Stimulated activated CD8-positive, alpha-beta memory T cell treated with anti-CD3 and anti-CD28 coated beads, Interleukin-4, amount 100 ng/mL, for 48 hours (primary cell): ENCODE measurements around the gene PECR.

ENCODE experiments used
- DNase-seq: peaks from one replicate; pipeline ENCODE4 v3.0.0-alpha.2; 2020

PECR gene

DNA sequence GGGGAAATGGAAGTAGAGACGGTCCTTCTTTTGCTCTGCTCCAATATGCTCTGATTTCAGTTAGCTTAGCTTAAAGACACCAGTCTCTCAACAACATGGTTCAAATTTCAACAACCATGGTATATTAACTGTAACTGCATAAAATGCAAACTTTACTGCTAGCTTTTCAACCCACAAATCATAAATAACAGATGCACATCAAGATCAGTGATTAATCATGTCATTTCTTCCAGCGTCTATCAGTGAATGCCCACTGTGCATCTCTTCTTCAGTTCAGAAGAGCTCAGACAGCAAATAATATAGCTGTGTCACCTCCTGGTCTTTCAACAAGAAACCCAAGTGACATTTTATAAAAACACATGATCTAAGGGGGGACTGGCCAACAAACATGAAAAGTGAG, 12.6 kb downstream of the PECR start:
- no peak for DNase-seq

DNA sequence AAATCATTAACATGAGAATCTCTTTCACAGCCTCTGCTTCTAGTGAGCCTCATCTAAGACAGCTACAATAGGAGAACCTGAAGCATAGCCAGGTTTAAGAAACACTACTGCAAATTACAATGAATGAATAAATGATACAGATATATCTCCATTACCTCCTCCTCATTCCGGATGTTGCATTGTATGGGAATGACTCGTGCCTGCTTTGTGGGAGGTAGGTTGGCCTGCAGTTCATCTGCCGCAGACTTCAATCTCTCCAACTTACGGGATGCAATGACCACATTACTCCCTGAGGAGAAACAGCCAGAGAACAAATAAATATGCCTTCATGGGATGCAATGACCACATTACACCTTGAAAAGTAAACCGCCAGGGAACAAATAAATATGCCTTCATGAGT, 15.4 kb downstream of the PECR start:
- DNase-seq, result no peak

DNA sequence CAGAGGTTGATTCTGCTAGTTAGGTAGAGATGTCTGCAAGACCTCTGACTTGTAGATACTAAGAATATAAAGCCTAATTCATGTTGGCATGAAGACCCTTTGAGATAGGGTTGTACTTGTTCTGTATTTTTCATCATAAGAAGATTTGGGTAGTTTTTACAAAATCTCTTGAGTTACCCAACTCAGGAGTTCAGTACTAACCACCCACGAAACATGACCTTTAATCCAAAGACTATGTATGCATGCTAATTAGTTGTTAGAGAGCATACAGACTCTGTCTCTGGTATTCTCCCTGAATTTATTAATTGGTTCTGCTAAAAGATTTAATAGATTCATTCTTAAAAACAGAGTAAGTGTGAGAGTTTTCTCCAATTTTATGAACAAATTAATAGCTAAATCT, 16.9 kb downstream of the PECR start:
- no peak for DNase-seq

DNA sequence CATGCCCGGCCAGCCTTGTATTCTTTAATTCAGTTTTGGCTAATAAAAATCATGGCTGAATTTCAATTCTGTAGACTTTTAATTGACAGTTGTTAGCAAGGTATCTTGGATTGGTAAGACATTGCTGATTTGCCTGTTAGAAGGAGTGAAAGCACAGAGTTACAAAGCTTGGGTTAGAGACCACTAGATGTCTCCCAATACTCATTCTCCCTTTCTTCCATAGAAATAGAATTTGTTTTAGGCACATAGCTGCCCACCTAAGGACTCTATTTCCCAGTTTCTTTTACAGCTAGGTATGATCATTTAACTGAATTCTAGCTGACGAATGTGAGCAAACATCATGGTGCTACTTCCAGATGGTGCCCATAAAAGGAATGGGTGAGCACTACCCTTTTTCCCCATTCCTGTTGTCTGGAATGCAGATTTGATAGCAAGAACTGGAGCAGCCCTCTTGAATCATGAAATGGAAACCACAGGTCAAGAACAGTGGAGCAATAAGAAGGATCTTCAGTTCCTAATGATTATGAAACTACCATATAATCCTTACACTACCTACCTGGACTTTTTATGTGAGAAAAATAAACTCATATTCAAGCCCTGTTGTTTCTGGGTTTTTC, 17.5 kb downstream of the PECR start:
- no peak for DNase-seq

DNA sequence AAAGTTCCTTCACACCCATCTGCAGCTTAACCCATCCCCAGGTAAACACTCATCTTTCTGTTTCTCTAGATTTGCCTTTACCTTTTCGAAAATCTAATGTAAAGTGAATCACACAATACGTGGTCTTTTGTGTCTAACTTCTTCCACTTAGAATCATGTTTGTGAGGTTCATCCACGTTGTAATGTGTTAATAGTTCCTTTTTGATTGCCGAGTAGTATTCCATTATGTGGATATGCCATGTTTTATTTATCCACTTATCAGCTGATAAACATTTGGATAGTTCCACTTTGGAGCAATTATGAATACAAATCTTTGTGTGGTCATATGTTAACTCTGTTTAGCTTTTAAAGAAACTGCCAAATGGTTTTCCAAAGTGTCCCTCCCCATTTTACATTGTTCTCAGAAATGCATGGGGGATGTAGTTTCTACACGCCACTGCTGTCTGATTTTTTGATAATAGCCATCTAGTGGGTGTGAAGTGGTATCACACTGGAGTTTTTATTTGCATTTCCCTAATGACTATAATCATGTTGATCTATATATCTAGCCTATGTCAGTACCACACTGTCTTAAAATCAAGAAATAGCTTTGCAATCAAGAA, 22.3 kb downstream of the PECR start:
- no peak for DNase-seq

DNA sequence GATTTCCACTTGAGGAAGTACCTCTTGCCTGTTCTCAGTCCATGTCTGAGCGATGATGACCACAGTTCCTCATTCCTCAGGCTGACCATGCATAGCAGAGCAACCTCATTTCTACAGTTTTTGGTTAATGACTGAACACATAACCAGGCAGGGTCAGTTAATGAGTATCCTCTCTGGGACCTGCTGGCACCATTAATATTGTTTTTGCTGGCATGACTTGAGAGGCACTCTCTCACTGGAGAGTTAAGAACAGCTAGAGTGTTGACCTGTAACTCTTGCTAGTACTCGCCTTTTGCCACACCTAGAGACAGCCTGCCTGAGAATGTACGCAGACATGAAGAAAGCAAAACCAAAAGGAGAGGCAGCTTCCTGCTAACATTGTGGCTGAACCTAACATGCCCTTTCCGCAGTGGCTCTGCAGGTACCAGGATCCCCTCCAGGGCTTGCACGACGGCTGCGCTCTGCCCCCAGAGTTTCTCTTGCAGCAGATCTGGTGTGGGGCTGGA, 23.9 kb downstream of the PECR start:
- DNase-seq, result peak; percentile 54

DNA sequence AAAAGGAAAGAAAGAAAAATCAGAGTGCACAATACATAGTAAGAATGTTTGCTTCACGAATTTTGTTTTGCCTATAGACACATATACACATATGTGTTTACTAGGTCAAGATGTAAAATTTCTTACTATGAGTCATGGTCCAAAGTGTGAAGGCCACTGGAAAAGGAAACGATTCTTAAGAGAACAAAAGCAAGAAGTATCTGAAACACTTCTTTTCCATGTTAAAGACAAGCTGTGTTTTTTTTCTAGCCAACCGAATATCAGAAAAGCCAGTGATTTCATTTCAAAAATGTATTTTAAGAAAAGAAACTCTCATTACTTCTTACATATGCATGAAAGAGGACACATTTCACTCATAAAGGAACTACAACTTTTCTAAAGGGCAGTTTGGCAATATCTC, 24.9 kb downstream of the PECR start:
- DNase-seq, result no peak

DNA sequence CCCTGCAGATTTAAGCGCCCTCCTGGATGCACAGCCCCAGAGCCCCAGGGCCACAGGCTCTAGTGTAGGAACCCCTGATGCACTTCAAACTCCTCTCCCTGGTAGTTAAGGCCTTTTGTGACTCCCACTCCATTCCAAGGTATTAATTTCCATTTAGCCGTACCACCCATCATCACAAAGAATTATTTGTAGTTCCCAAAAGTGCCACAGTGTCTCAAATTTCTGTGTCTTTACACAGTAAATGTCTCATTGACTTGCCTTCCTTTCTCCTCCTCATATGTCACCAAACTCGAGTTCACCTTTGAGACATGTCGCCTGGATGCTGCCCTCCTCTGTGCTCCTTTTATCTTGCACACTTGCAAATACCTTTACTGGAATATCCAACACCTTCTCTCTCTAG, 25.9 kb downstream of the PECR start:
- no peak for DNase-seq

DNA sequence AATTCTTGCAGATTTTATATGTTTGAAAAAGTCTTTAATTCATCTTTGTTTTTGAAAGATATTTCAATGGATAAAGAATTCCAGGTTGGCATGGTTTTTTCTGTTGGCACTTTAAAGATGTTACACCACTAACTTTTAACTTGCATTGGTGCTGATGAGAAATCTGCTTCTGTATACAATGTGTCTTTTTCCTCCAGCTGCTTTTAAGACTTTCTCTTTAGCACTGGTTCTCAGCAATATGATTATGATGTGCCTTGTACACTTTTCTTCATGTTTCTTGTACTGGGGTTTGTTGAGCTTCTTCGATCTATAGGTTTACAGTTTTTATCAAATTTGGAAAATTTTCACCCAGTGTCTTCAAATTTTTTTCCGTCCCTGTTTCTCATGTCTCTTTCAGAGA, 29.2 kb downstream of the PECR start:
- DNase-seq, result no peak

DNA sequence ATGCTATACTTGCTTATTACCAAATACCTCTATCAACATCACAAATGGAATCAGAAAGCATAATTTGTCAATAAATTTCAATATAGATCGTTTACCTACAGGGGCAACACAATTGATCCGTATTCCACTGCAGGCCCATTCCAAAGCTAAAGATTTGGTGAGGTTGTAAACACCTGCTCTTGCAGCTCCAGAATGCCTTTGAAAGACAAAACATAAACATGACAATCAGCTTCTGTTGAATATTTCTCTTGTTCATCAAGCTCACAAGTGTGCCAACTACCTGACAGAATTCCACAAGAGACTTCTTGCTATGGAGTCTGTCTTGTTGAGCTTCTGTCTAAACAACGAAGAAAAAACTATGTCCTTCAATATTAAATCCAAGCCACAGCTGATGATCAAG, 30.3 kb downstream of the PECR start:
- DNase-seq, result no peak

DNA sequence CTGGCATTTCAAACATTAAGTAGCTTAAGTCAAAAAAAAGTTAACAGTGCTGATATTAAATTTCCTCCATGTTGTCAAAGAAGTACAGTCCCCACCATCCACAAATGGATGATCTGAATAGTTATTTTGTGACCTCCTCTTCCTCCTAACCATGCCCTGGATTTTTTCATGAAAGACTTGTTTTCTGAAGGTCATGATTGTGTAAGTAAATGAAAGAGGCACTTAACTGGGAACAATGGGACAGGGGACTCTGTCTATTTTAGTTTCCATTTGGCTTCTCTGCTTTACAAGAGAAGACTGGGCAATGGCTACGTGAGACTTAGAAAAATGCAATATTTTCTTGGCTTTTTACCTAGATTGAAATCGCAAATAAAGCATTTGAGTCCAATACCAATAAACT, 32.2 kb downstream of the PECR start:
- no peak for DNase-seq

DNA sequence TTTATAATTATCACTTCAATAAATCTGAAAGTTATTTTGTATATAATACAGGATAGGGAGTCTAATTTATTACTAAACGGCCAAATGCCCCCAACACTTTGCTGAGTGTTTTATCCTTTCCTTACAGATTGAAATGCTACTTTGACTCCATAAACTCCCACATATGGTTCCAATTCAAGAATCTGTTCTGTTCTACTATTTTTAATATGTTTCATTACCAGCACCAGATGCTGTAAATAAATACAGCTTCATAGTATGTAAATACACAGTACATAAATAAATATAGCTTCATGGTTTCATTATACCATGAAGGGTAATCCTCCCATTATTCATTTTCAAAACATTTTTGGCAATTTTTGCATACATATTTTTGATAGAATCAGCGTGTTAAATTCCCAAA, 34.2 kb downstream of the PECR start:
- no peak for DNase-seq

DNA sequence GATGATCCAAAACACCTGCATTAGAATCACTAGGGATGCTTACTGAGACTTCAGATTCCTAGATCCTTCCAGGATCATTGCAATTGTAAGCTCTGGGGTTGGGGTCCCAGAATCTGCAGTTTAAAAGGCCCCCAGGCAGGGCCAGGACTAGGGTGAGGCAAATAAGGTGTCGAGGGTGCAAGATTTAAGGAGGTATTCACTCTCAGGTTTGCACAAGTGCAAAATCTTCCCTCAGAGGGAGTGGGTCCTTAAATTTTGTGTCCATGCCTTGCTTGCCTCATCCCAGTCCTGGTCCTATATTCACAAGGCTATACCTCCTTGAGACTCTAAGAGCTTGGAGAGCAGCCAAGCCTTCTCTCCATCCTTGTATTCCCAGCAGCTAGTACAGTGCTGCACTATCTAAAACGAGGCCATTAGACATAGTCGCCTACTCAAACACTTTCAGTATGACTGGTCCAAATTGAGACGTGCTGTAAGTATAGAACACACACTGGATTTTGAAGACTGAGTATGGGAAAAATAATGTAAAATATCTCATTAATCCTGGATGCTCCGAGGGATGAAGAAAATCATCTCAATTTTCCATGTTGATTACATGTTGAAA, 36.6 kb downstream of the PECR start:
- DNase-seq, result no peak

DNA sequence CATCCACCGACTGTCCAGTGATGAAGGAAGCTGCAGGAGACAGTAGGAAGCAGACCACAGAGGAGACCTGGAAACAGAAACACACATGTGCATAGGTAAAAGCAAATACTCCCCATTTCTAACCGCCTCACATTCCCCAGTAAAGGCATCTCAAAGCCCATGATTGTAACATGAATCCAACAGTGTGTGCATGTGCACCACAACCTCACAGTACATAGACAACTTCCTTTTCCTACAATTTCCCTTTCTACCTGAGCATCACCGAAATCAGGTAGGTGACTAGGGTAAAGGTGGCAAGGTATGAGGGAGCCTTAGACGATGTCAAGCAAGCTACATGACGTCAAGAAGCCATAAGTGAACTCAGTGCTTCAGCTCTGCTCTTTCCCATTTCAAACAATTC, 37.7 kb downstream of the PECR start:
- no peak for DNase-seq

DNA sequence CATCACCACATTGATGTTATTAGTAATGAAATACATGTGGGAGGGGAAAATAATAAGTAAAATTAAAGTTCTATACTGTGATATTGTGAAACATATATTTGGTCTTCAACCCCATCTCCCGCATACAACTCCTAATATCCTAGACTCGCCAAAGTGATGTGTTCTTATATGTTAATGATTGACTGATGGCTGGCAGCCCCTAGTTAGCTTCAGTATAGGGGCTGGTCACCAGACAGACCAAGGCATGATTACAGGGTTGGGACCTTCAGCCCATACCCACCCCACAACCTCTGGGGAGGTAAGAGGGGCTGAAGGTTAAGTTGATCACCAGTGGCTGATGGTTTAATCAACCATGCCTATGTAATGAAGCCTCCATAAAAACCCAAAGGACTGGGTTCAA, 40.2 kb downstream of the PECR start:
- DNase-seq, result no peak

DNA sequence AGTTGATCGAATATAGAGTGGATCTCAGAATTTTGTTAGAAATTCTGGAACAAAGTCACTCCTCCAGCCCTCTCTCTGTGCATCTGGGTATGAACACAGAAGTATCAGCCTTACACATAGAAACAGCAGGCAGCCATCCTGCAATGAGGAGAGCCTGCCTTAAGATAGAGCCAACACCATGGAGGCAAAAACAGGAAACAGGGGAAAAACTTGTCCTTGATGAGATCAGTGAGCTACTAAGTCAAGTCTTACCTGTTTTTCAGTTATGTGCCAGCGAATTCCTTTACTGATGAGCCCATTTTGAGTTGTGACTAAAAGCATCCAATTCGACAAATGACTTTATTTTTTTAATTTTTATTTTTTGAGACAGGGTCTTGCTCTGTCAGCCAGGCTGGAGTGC, 41.7 kb downstream of the PECR start:
- DNase-seq, result no peak

DNA sequence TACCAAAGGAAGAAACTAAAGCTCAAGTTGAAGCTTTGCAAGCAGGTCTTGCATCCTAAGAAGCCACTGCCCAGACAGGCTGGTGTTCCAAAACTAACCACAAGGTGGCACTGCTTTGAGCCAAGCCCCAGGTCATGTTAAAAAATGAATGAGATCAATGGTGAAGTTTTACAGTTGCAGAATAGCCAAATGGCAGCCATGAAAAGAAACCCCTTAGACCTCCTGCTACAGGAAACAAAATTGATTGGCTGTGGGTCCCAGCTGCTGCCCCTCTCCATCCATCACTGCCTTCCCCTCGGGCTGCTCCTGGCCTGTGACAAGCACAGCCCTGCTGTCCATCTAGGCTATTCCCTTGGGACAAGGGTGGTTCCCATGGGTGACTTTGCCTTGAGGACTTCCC, 47.5 kb downstream of the PECR start:
- peak; percentile 93 for DNase-seq

DNA sequence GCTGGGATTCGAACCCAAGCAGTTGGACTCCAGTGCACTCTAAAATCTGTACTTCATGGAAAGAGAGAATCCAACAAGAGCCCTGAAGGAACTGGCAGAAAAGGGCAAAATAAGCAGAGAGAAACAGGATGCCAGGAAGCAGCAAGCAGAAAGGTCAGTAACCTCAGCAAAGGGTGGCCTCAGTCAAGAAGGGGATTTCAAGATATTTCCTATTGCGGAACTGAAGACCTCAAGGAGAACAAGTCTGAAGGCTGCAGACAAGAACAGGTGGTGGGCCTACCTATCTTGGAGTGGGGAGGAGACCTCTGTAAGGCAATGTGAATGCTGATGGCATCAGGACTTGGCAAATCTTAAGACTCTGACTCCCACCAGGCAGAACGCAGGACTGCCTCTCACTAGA, 48.2 kb downstream of the PECR start:
- DNase-seq, result no peak

DNA sequence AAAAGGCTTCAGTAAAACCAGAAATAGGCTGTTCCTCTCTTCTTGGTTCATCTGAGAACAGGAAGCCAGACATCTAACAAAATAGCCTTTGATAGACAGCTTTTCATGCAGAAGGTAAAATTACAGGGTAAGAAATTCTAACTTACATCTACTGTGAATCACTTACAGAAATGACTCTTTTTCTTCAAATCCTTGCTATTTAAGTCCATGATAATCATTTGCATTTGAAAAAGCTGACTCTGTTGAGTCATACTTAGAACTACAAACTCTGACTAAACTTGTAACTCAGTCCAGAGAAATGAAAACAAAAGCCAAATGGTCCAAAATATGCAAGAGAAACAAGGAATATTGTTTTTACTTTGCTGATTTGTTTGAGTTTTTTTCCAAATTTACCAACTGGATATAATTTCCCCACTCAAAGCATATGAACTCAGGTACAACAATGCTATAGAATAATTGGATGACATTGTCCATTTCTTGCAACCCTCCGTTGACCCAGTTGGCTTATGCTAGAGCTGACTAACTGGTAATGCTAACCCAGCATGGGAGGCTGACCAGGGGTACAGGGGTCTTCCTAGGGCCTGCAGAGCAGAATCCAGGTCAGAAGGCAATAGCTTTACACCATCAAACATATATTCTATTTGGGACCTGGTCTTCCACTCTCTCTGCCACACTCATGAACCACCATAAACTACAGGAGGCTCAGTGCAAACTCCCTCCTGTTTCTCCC, 49.5 kb downstream of the PECR start:
- DNase-seq, result no peak

DNA sequence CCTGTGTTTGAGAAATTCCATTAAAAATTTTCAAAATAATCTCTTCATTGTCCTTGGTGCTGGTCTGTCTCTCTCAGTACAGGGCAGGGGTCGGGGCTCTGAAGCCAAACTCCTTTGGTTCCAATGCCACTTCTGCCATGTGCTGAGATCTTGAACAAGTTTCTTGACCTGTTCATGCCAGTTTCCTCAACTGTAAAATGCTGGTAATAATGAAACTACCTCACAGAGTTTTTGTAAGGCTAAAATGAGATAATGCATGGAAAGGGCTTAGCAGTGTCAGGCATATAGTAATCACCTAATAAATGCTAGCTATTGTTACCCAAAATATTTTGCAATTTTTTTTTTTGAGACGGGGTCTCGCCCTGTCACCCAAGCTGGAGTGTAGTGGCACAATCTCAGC, 51.4 kb downstream of the PECR start:
- no peak for DNase-seq

DNA sequence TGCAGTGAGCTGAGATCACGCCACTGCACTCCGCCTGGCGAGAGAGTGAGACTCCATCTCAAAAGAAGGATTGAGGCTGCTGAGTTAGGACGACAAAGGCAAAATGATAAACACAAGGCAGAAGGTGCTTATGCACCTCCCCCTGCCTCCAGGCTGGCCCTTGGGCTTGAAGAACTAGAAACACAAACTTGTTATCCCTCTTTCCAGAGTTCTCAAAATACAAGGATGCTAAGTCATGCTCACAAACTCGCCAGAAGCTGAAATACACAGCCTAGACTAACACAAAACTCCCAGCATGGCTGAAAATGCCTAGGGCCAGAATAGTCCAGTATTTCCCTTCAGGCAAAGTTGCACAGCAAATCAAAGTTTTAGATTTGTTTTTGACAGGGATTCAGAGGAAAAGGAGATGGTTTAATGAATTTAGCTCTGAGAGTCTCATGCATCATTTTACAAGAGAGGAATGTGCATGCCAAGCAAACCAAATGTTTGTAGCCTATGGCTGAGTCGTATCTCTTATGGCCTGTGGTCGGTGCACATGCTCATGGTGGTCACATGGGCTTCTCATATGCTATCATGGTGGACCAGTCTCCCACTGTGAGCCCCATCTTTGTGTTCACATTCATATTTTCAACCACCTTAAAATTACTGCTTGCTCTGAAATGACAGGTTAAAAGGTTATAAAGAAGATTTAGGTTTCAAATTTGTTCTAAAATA, 52.0 kb downstream of the PECR start:
- DNase-seq, result no peak

DNA sequence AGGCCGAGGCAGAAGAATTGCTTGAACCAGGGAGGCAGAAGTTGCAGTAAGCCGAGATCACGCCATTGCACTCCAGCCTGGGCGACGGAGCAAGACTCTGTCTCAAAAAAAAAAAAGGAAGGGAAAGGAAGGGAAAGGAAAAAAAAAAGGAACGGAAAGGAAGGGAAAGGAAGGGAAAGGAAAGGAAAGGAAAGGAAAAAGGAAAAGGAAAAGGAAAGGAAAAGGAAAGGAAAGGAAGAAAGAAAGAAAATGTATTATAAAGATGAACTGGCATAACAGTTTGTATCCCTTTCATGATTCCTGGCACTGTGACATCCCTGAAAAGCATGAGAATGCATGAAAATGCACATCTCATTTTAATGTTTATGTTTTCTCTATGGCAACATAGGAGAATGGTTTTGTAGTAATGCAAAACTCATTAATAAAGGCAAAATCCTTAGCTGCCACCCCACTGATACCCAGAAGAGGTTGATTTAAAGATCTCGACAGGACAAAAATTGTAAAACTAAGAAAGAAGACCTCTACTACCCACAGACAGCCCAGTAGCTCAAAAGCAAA, 56.8 kb downstream of the PECR start:
- no peak for DNase-seq

DNA sequence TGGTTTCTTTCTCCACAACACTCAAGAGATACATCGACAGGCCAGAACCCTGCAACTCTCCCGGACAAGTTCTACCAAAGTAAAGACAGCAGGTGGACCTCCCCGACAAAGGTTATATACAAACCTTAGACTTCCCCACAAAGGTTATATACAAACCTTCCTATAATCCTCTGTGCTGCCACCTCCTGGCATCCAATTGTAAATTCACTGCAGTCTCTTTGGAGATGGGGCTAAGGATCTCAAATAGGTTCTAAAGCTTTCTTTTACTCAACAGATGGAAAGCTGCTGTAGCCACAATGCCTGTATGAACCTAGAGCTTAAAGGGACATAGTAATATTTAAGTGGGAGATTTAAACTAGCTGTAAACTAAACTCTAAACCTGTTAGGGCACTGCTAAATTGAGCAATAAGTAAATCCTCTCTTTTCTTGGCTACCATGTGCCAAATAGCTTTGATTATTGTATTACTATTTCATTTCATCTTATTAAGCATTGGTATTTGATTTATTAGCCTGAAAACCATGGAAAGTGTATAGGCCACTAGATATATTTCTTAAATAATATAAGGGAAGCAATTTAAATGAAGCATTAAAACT, 58.5 kb downstream of the PECR start:
- DNase-seq, result peak; percentile 72
